GM21390 (cell line): ENCODE data around the gene TMEM147.
A peak's percentile ranks its signal among the peaks of the same experiment; 100 is the strongest.

Source experiments
- ATAC-seq: cut with Tn5 transposase; IDR thresholded peaks from one replicate; pipeline ENCODE4 v1.9.1; 2021; ENCODE audit not compliant: unreplicated experiment

Gene TMEM147

DNA sequence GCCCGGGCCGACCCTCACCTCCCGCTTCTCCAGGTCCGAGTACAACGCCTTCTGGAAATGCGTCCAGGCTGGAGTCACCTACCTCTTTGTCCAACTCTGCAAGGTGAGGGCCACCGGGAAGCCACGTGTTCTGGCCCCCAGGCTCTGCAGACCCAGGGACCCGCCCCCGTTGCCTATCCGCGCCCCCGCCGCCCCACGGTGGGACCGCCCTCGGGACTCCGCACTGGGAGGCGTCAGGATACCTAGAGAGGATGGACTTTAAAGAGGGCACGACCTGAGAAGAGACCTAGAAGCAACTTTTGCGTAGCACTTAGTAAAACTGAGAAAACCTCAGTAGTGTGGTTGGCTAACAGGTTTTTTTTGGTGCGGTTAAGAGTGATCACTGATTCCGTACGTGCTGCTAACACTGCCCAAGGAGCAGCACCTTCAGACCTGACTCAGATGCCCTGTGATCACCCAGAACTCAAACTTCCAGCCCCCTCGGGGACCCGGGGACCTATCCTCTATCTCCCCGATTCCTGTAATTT, 492 bp downstream of the TMEM147 start:
- ATAC-seq = peak; percentile 41

DNA sequence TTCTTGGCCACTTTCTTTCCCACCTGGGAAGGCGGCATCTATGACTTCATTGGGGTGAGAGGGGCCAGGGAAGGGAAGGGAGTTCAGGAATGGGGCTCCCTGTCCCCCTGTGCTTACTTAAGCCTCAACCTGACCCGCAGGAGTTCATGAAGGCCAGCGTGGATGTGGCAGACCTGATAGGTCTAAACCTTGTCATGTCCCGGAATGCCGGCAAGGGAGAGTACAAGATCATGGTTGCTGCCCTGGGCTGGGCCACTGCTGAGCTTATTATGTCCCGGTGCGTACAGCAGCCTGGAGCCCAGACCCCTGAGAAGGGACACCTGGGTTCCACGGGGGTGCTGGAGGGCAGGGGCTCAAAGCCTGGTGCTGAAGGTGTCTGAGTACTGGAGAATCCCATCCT, 1.1 kb downstream of the TMEM147 start:
- ATAC-seq = no peak

DNA sequence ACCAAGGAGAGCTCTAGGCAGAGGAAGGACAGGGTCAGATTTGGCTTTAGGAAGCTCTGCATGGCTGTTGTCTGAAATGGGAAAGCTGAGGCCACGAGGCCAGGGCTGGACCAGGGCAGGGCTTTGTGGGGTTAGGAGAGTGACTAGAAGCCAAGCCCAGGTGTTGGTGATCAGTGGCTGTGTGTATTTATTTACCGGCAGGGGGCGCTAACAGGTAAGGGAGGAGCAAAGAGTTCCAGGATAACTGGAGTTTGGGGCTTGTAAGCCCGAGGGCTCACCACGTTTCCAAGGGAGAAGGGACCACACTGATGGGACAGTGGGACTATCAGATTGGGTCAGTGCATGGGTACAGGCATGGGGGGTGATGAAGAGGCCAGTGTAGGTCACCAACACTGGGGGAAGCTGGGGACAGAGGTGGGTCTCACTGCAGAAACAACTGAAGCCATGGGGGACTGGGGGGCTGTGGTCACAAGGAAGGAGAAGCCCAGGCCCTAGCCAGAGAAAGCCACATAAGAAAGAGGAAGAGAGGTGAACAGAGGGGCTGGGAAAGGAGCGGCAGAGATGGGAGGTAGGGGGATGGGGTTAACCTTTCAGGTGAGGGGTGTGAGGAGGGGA, 3.9 kb downstream of the TMEM147 start:
- no peak for ATAC-seq

DNA sequence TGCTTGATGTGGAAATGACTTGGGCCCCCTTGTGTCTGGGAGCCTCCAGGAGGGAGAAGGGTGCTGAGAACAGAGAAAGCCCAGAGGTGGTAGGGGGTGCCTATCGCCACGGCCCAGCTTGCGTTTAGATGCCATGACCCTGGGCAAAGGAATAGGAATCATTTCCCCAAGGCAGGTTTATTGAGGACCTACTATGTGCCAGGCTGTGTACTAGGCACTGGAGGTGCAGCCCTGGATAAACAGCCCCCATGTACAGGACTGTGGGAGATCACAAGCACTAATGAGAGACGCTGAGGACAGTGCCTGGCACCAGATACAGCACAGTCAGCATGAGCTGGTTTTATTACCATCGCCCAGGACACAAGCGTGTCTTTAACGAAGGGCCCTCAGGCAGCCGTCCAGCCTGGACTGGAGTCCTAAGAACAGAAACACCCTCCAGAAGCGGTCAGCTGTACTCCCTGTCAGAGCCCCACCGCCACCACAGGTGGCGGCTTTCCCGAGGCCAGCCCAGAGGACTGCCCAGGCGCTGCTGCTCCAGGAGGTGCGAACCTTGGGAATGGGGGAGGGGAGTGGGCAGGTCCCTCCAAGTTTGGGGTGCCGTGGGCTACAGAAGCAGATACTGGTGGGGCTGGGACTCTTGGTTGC, 4.6 kb downstream of the TMEM147 start:
- ATAC-seq = no peak

DNA sequence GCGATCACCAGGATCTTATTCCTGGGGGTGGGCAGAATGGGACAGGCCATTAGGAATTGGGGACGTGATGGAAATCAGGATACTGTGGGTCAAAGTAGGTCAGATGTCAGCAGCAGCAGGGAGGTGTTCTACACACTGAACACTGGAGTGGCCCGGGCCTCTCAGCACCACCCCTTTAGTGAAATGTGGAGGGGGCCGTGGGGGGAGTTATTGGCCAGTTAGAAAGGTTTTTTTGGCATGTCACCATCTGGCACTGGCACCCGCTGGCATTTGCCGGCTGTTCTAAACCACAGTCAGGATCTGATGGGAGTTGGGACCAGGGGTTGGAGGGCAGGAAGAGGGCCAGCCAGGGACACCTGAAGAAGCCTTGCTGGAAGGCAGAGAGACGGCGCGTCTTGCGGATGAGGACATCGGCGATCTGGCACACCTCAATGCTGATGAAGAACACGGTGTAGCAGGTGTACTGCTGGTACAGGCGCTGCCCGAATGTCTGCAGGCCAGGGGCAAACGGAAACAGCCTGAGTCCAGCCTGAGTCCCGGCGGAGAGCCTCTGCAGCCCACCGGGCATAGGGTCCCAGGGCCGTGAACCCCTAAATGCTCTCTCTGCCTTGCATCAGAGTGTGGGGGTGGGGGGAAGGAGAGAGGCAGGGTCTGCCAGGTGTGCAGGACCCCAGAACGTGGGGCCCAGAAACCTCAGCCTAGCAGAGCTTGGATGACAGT, 5.8 kb downstream of the TMEM147 start:
- no peak for ATAC-seq

DNA sequence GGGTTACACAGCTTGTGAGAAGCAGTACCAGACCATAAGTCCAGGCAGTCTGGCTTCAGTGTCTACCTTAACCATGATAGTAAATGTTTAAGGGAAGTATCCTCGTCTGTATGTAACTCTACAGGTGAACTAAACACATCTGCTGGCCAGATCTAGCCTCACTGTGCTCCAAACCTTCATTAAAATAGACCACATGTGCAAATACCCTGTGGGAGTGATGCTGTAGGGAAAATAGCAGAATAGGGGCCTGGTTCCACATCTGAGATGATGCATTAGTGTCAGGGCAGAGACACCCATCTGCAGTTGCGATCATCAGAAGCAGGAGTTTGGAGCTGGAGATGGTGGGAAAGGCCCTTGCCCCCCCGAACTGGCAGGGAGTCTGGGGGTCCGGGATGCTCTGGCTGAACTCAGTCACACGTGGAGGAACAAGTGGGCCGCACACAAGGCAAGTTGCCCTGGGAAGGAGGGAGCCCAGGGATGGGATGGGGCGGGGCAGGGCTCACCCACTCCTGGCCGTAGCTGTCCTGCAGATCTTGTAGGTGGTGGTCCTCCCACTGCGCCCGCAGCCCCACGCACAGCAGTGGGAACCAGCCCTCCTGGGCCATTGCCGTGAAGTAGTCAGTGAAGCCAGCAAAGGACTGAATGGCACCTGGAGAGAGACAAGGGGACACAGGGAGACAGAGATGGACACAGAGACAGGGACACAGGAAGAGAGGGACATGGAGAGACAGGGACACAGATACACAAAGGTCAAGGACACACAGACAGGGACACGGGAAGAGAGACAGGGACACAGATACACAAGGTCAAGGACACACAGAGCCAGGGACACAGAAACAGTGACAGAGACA, 7.3 kb downstream of the TMEM147 start:
- ATAC-seq = no peak

DNA sequence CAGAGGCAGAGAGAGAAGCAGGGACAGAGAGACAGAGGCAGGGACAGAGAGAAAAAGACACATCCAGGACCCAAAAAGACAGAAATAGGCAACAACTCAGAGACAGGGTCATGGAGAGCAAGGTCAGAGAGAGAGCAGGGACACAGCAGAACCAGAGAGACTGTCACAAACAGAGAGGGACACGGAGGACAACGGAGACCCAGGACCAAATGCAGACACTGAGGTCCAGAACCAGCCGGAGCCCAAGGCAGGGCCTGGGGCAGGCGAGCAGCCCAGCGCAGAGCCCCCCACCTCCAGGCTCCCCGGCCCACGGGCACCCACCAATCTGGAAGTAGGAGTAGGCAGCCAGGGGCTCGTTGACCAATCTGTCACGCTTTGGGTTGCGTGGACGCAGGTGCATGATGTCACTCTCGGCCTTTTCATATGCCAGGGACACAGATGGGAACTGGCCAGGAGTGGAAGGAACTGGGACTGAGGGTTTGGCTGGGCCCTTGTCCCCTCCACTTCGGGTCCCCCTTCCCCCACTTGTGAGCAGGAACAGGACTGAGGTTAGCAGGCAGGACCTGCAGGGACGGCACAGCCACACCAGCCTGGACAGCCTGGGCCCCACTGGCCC, 8.1 kb downstream of the TMEM147 start:
- ATAC-seq = no peak

DNA sequence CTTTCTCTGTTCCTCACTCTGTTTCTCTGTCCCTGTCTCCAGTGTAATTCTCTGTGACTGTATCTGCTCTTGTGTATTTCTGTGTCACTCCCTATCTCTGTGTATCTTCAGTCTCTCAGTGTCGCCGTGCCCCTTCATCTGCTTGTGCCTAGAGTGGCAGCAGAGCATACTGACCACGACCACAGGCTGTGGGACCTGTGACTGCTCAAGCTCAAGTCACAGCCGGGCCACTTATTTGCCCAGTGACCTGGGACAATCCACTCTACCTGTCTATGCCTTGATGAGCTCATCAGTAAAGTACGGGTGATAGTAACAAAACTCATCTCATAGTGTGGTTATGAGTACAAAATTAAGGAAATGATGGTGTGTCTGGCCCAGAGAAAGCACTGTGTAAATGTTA, 8.7 kb downstream of the TMEM147 start:
- no peak for ATAC-seq

DNA sequence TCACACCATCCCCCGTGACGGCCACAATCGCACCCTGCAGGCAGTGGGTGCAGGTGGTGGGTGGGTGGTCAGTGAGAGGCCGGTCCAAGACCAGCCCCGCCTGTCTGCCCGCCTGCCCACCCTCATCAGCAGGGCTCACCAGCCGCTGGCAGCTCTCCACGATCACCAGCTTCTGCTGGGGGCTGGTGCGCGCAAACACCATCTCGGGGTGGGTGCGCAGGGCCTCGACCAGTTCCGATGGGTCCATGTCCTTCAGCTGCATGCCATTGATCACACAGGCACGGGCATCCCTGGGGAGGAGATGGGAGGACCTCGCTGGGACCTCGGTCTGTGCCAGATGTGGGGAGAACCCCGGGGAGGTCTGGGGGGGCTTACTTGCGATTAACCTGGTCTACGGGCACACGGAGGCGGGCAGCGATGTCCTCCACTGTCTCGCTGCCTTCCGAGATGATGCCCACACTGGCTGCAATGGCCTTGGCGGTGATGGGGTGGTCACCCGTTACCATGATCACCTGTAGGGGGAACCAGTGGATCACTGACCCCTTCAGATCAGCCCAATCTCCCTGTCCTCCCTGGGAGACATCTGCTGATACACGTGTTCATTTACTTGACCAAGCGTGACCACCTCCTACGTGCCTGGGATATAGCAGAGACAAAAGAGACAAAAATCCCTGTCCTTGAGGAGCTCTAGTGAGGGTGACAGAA, 10.0 kb downstream of the TMEM147 start:
- ATAC-seq = no peak

DNA sequence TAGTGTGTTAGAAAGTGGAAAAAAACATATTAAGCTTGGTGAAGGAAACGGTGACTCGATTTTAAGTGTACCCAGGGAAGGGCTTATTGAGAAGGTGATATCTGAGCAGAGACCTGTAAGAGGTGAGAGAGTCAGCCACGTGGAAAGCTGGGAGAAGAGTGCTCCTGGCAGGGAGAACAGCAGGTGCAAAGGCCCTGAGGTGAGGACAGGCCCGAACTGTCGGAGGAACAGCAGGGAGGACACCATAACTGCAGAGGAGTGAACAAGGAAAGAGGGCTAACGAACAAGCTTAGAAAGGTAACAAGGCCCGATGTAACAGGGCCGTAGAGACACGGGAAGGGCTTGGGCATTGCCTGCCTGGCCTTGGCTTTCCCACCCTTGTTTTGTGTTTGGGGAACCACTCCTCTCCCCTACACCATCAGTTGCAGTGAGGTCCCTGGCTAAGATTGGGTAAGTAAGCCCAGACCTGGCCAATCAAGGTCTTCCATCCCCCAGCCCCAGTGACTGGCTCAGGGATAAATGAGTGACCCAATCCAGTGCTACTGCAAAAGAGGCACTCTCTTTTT, 10.7 kb downstream of the TMEM147 start:
- ATAC-seq = no peak

DNA sequence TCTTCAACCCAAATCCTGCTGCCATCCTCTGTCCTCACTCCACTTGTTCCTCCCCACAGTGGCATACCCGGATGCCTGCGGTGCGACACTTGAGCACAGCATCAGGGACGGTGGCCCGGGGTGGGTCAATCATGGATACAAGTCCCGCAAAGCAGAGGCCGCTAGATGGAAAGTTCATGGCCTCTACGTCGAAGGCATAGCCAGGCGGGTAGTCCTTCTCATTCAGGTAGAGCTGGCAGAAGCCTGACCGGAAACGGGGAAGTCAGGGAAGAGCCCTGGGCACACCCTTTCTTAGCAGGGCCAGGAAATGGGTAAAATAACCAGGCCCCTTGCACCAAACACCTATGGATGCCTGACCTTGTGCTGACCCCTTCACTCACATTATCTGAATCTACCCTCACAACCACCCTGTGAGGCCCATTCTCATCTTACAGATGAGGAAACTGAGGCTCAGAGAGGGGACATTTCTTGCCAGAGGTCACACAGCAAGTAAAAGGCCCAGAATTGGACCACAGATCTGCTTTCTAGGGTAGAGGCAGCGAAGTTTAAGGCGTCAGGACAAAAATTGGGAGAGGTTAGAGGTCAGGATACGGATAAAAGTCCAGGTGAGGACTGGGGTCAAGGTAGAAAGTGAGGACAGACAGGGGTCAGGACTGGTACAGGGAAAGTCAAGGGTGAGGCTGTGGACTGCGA, 11.6 kb downstream of the TMEM147 start:
- no peak for ATAC-seq

DNA sequence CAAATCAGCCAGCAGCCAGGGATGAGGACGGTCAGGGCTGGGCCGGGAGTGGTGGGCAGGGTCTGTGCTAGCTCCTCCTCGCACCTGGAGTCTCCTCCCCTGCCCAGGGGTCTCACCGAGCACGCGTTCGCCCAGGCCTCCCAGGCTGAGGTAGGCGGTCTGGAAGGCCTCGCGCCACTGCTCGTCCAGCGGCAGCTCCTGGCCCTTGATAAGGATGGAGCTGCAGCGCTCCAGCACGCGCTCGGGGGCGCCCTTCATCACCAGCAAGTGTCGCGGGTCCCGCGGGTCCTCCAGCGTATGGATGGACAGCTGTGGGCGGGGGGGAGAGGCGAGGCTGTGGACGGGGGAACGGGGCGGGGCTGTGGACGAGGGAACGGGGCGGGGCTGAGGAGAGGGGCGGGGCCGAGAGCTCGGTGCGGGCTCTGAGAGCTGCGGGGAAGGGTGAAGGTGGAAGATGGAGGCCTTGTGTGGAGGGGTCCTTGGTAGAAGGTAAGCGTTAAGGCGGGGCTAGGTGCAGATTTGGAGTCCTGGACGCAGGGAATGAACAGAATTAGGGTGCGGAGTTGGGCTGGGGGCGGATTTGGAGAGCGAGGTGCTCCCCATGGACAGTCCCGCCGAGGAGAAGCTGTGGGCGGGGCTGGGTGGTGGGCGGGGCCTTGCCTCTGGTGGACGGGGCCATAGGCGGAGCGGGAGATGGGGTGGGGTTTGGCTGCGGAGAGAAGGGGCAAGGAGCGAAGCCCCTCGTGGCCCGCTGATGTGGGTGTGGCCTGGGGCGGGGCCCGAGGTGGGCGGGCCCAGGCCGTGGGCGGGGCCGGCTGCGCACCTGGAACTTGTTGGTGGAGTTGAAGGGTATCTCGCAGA, 12.3 kb downstream of the TMEM147 start:
- no peak for ATAC-seq

DNA sequence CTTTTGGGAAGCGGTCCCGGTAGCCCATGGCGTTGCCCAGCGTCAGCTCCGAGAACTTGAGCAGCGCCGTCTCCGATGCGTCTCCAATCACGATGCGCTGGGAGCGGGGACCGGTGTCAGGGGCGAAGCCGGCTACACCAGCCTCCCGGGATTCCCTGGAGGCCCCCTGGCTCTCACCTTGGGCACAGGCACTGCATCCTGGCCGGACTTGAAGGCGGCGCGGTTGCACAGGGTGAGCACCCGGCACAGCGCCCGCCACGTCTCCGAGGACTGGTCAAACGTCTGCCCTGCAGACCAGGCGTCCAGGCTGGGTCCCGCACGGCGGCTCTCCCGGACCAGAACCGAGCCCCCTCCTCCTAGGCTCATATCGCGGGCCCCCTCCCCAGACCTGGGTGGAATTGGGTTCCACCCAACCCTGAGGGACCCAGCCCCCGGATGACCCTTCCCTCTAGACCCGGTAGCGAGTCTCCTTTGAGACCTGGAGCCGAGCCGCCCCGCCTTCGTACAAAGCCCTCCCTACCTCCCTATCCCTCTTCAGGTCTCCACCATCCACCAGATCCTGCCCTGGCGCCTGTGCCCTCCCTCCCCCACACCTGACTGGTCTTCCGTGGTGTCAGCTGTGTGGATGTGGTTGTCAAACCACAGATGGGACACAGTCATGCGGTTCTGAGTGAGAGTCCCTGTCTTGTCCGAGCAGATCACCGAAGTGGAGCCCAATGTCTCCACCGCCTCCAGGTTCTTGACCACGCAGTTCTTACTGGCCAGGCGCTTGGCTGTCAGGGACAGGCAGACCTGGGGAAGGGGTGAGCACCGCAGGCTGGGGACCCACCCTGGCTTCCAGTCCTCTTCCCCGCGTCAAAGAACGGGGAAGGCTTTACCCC, 13.2 kb downstream of the TMEM147 start:
- ATAC-seq = no peak

DNA sequence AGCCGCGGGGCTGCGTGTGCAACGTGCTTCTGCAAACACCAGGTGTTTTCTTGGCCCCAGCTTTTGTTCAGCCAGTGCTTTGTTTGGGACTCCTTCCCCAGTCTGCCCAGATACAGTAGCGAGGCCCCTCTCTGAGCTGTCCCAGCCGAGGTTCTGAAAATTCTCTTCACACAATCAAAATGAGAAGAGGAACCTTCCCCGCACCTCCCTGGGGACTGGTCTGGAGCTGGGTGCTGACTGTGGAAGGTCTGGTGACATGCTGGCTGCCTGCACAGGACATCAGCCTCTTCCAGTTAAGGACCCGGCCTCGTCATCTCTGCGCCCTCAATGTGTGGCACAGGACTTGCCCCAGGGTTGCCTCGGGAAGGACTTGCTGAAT, 13.8 kb downstream of the TMEM147 start:
- ATAC-seq = peak; percentile 58

DNA sequence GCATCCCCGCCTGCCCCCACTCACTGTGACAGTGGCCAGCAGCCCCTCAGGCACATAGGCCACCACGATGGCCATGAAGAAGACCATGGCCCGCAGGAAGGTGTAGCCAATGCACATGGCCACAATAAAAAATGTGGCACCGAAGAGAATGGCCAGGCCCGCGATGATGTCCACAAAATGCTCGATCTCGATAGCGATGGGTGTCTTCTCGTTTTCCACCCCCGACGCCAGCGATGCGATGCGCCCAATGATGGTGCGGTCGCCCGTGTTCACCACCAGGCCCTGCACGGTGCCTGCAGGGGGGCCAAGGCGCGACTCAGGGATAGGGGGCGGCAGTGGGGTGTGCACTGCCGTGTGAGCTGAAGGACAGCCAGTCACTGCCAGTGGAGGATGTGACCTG, 14.4 kb downstream of the TMEM147 start:
- no peak for ATAC-seq

DNA sequence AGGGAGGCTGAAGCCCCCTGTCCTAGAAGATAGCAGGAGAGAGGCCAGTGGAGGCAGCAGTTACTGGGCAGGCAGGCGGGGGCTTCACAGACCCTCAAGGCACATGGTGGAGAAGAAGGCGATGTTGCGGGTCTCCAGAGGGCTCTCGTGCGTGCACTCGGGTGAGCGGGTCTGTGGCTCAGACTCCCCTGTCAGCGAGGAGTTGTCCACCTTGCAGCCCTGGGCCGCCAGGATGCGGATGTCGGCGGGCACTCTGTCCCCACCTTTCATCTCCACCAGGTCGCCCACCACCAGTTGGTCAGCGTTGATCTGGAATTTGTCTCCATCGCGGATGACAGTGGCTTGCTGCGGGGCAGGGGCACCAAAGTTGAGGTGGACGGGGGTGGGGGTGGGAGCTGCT, 14.8 kb downstream of the TMEM147 start:
- no peak for ATAC-seq

DNA sequence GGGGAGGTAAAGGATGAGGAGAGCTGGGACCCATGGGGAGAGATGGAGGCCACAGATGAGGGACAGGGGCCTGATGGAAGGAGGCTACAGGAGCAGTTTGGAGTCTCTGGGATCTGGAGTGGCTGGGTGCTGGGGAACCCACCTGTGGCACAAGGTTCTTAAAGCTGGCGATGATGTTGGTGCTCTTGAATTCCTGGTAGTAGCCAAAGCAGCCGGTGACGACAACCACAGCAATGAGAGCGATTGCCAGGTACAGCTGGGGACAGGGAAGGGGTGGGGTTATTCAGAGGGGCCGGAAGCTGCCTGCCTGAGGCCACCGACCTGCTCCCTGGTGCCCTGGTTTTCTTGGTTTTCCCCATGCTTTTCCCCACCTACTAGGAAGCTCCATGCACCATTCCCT, 15.3 kb downstream of the TMEM147 start:
- ATAC-seq = no peak
